CD14-positive monocyte (primary cell): Measurements from ENCODE around the gene DLL4. TPM values are rescaled to one million over a fixed set of nuclear protein-coding genes. Genes with fewer than 3 reads are reported as not detected.

Source experiments
- DNase-seq, 3 donors: peaks; one replicate each; pipeline ENCODE4 v3.0.0-alpha.2; 2011 to 2022
- H2AFZ ChIP-seq: 2 replicates; pipeline ENCODE4 v1.6.0; 2012; ENCODE audit warnings: mild to moderate bottlenecking, low read depth, low read length, inconsistent platforms; ENCODE audit not compliant: insufficient read depth, poor library complexity, severe bottlenecking
- H3K27ac ChIP-seq, 2 donors: 1 replicate in 1 of 2; 2 replicates in 1 of 2; pipeline ENCODE4 v1.5.1; 2012 to 2013; ENCODE audit warnings: low read length in 2 of 2, control low read depth in 1 of 2, inconsistent platforms in 1 of 2, low read depth in 1 of 2, mild to moderate bottlenecking in 1 of 2
- H3K27me3 ChIP-seq, 2 donors: one replicate each; pipeline versions ENCODE4 v1.6.0 to v1.6.1; 2011 to 2013; ENCODE audit warnings: low read length in 2 of 2; ENCODE audit not compliant: control insufficient read depth in 2 of 2, insufficient read depth in 2 of 2
- H3K36me3 ChIP-seq, 2 donors: replicated peaks in 1 of 2; 1 replicate in 1 of 2; 2 replicates in 1 of 2; pipeline versions ENCODE4 v1.5.1 to v1.6.1; 2012 to 2013; ENCODE audit warnings: low read length in 2 of 2, control low read depth in 1 of 2, inconsistent platforms in 1 of 2, mild to moderate bottlenecking in 1 of 2; ENCODE audit not compliant: insufficient read depth in 2 of 2, control insufficient read depth in 1 of 2
- H3K4me1 ChIP-seq, 2 donors: 1 replicate in 1 of 2; 2 replicates in 1 of 2; pipeline versions ENCODE4 v1.5.1 to v1.6.1; 2012 to 2013; ENCODE audit warnings: low read length in 2 of 2, control low read depth in 1 of 2, inconsistent platforms in 1 of 2, mild to moderate bottlenecking in 1 of 2, moderate library complexity in 1 of 2; ENCODE audit not compliant: insufficient read depth in 2 of 2, control insufficient read depth in 1 of 2
- H3K4me2 ChIP-seq: replicated peaks from 2 replicates; pipeline ENCODE3; 2012; ENCODE audit warnings: low read length, moderate library complexity, mild to moderate bottlenecking; ENCODE audit not compliant: poor library complexity, severe bottlenecking; ENCODE audit errors: extremely low read depth
- H3K4me3 ChIP-seq, 3 experiments: fragments of 200-600 bp in 1 of 3; sonication (generic) in 1 of 3; replicated peaks in 1 of 3; 1 replicate in 2 of 3; 2 replicates in 1 of 3; pipeline ENCODE4 v1.5.1; 2011 to 2013; ENCODE audit warnings: low read length in 3 of 3, mild to moderate bottlenecking in 3 of 3, control low read depth in 2 of 3, low read depth in 2 of 3, inconsistent platforms in 1 of 3, moderate library complexity in 1 of 3
- H3K79me2 ChIP-seq: 2 replicates; pipeline ENCODE4 v1.6.0; 2012; ENCODE audit warnings: mild to moderate bottlenecking, control low read depth, inconsistent platforms, low read length, moderate library complexity; ENCODE audit not compliant: insufficient read depth
- H3K9ac ChIP-seq: 2 replicates; pipeline ENCODE4 v1.6.0; 2017; ENCODE audit warnings: low read length, mild to moderate bottlenecking; ENCODE audit not compliant: insufficient read depth, poor library complexity, severe bottlenecking
- H3K9me3 ChIP-seq, 2 donors: replicated peaks in 1 of 2; 1 replicate in 1 of 2; 2 replicates in 1 of 2; pipeline versions ENCODE4 v1.5.1 to v1.6.1; 2012 to 2013; ENCODE audit warnings: low read length in 2 of 2, control low read depth in 1 of 2; ENCODE audit not compliant: control insufficient read depth in 1 of 2, insufficient read depth in 1 of 2
- H4K20me1 ChIP-seq: 2 replicates; pipeline ENCODE4 v1.6.0; 2012; ENCODE audit warnings: mild to moderate bottlenecking, low read length, control low read depth, moderate library complexity; ENCODE audit not compliant: insufficient read depth
- H3K27ac Mint-ChIP-seq, 7 donors: one replicate each; pipeline ENCODE4 v1.8.0; 2020; ENCODE audit warnings: mild to moderate bottlenecking in 7 of 7, mixed read lengths in 7 of 7, moderate library complexity in 6 of 7, inconsistent platforms in 2 of 7
- H3K27me3 Mint-ChIP-seq, 3 donors: one replicate each; pipeline ENCODE4 v1.8.0; 2021 to 2022; ENCODE audit warnings: low read depth in 3 of 3, mild to moderate bottlenecking in 3 of 3, mixed read lengths in 3 of 3, moderate library complexity in 3 of 3, inconsistent platforms in 1 of 3
- H3K36me3 Mint-ChIP-seq, 2 donors: one replicate each; pipeline ENCODE4 v1.8.0; 2020; ENCODE audit warnings: mixed read lengths in 2 of 2, inconsistent platforms in 1 of 2, mild to moderate bottlenecking in 1 of 2
- H3K4me1 Mint-ChIP-seq: one replicate; pipeline ENCODE4 v1.8.0; 2020; ENCODE audit warnings: mild to moderate bottlenecking, mixed read lengths
- H3K4me3 Mint-ChIP-seq, 2 donors: one replicate each; pipeline ENCODE4 v1.8.0; 2020; ENCODE audit warnings: mild to moderate bottlenecking in 2 of 2, mixed read lengths in 2 of 2, moderate library complexity in 1 of 2
- H3K9me3 Mint-ChIP-seq, 7 donors: one replicate each; pipeline ENCODE4 v1.8.0; 2020 to 2022; ENCODE audit warnings: mixed read lengths in 7 of 7, mild to moderate bottlenecking in 6 of 7, moderate library complexity in 6 of 7, inconsistent platforms in 2 of 7
- CTCF ChIP-seq: fragments of 200-600 bp; IDR thresholded peaks from one replicate; pipeline ENCODE4 v1.8.0; 2022; ENCODE audit warnings: antibody characterized with exemption, mild to moderate bottlenecking
- WGBS: methylation state at CpG from one replicate; pipeline ENCODE4 v1.1.5; 2013; ENCODE audit warnings: missing lambda C conversion rate; ENCODE audit not compliant: insufficient coverage; 5-methylcytosine and 5-hydroxymethylcytosine counted together
- intact Hi-C, 2 donors: fragments of 100-400 bp; cut with micrococcal nuclease; formaldehyde crosslinking; loops; one replicate each; pipeline versions ENCODE4 v1.15.0 to v1.15.1; 2023
- polyA plus RNA-seq, 3 donors: library from polyadenylated mRNA; depleted of rRNA in 1 of 3; unstranded in 2 of 3; stranded (reverse) in 1 of 3; fragments of 300-500 nt in 2 of 3; fragments of >200 nt in 1 of 3; fragmentation: Illumina TruSeq in 2 of 3; gene quantifications; 1 replicate in 2 of 3; 2 replicates in 1 of 3; pipeline ENCODE4 v1.2.3, GENCODE V29; 2012 to 2021

DLL4 gene
- polyA plus RNA-seq, 3 donors = 0.07 TPM; not detected in 2

GRCh38 chr15:40900256-40901052, 28.7 kb upstream of the DLL4 start:
- no peak overlapping the region for H3K4me2 ChIP-seq
- H3K9ac ChIP-seq = no peak overlapping the region
- Mint-ChIP-seq H3K36me3 (peaks cover 59 to 77% of the 10 kb centered on the region in 2 donors), H3K4me1 (peaks cover 53% of the 10 kb centered on the region), H3K27ac (peak overlapping the region in 3 of 7 donors; percentile 30 to 57 (median 46)), H3K9me3 (no peaks in the 10 kb centered on the region), H3K4me3 (no peak overlapping the region), H3K27me3 (peaks cover 0 to 4% (median 0%) of the 10 kb centered on the region in 3 donors)
- WGBS = 96% methylated on average over 35 of the region's 36 CpGs
- H3K79me2 ChIP-seq = peaks cover 78% of the 10 kb centered on the region
- no peak overlapping the region for H3K4me3 ChIP-seq
- peak in 1 of 3 donors; percentile 4 for DNase-seq
- intact Hi-C loops = loop anchor here (5.0 to 10.0 kb wide), 4 partner anchors 146 to 432 kb away; partner anchors contain the start of genes INO80 (in 1 of the 2), NUSAP1 (in 1 of the 2), OIP5 (in 1 of the 2) and RMDN3 (in 1 of the 2)
- H4K20me1 ChIP-seq = peaks cover 52% of the 10 kb centered on the region
- H2AFZ ChIP-seq = no peak overlapping the region
- H3K9me3 ChIP-seq = no peaks in the 10 kb centered on the region
- H3K27ac ChIP-seq = no peak overlapping the region
- H3K36me3 ChIP-seq = peaks cover 45 to 58% of the 10 kb centered on the region in 2 donors
- H3K4me1 ChIP-seq = peaks cover 45 to 56% of the 10 kb centered on the region in 2 donors
- no peaks in the 10 kb centered on the region for H3K27me3 ChIP-seq
- TF ChIP-seq CTCF = no peak

GRCh38 chr15:40901053-40901443, 28.1 kb upstream of the DLL4 start:
- H3K9me3 Mint-ChIP-seq = no peaks in the 10 kb centered on the region
- H3K79me2 ChIP-seq = peaks cover 72% of the 10 kb centered on the region
- H3K36me3 Mint-ChIP-seq = peaks cover 55 to 78% of the 10 kb centered on the region in 2 donors
- H3K4me3 Mint-ChIP-seq = no peak overlapping the region
- H3K4me2 ChIP-seq = no peak overlapping the region
- DNase-seq = peak in 1 of 3 donors; percentile 2
- intact Hi-C loops = loop anchor here (5.0 to 10.0 kb wide), 4 partner anchors 146 to 431 kb away; partner anchors contain the start of genes INO80 (in 1 of the 2), NUSAP1 (in 1 of the 2), OIP5 (in 1 of the 2) and RMDN3 (in 1 of the 2)
- H2AFZ ChIP-seq = no peak overlapping the region
- H3K27ac ChIP-seq = no peak overlapping the region
- peaks cover 40 to 52% of the 10 kb centered on the region in 2 donors for H3K36me3 ChIP-seq
- no peak overlapping the region for H3K4me3 ChIP-seq
- no peaks in the 10 kb centered on the region for H3K9me3 ChIP-seq
- peaks cover 47 to 56% of the 10 kb centered on the region in 2 donors for H3K4me1 ChIP-seq
- H3K27ac Mint-ChIP-seq = peak overlapping the region in 3 of 7 donors; percentile 46 to 72 (median 57)
- WGBS = no CpG with 5 or more reads among the region's 5 CpGs
- H3K4me1 Mint-ChIP-seq = peaks cover 53% of the 10 kb centered on the region
- H3K27me3 Mint-ChIP-seq = peaks cover 0 to 4% (median 0%) of the 10 kb centered on the region in 3 donors
- TF ChIP-seq CTCF = no peak
- no peaks in the 10 kb centered on the region for H3K27me3 ChIP-seq
- peaks cover 52% of the 10 kb centered on the region for H4K20me1 ChIP-seq
- no peak overlapping the region for H3K9ac ChIP-seq
